ENCODE data around the gene ELFN1. TPM values are rescaled to one million over a fixed set of nuclear protein-coding genes. Genes with fewer than 3 reads are reported as not detected.

The ELFN1 gene
- total RNA-seq, 3 donors from 2014 or later: 0.59 to 1.3 (median 0.96) TPM

- no peaks in the 10 kb centered on the region for H3K36me3 ChIP-seq
- DNase-seq (ENCODE audit: low spot score in 2 of 2): no peak
- H3K27ac ChIP-seq: no peak overlapping the region
- no peak overlapping the region for H3K4me3 ChIP-seq
- H3K27me3 ChIP-seq: peaks cover 5 to 52% of the 10 kb centered on the region in 2 donors
- no peak for TF ChIP-seq POLR2A (IDR thresholded peaks at IDR 0.05)
- TF ChIP-seq CTCF (IDR thresholded peaks at IDR 0.05): no peak
- no peak for TF ChIP-seq POLR2AphosphoS5 (IDR thresholded peaks at IDR 0.05)
- intact Hi-C loops (cut with DNase I; ENCODE audit: low total_unique reads): no loop called here
- no peaks in the 10 kb centered on the region for H3K4me1 ChIP-seq
- no peaks in the 10 kb centered on the region for H3K9me3 ChIP-seq
Observed at GRCh38 chr7:1746491-1746975, 76.5 kb downstream of the ELFN1 start.

- DNase-seq (ENCODE audit: low spot score in 2 of 2): no peak
- H3K4me1 ChIP-seq: no peaks in the 10 kb centered on the region
Observed at GRCh38 chr7:1747004-1747801, 77.1 kb downstream of the ELFN1 start.

GRCh38 chr7:1748076-1748838 lies 78.2 kb downstream of the ELFN1 start:
- no peaks in the 10 kb centered on the region for H3K4me1 ChIP-seq
- intact Hi-C loops (cut with DNase I; ENCODE audit: low total_unique reads): no loop called here
- DNase-seq (ENCODE audit: low spot score in 2 of 2): no peak
- no peaks in the 10 kb centered on the region for H3K9me3 ChIP-seq
- H3K4me3 ChIP-seq: peak overlapping the region in 1 of 3 donors; percentile 28
- no peaks in the 10 kb centered on the region for H3K36me3 ChIP-seq
- H3K27ac ChIP-seq: no peak overlapping the region
- H3K27me3 ChIP-seq: peaks cover 5 to 38% of the 10 kb centered on the region in 2 donors
- TF ChIP-seq POLR2A (IDR thresholded peaks at IDR 0.05) (no peak), POLR2AphosphoS5 (IDR thresholded peaks at IDR 0.05) (no peak), CTCF (IDR thresholded peaks at IDR 0.05) (no peak)

More at GRCh38 chr7:1747004-1747801, 77.1 kb downstream of the ELFN1 start:
- no peaks in the 10 kb centered on the region for H3K9me3 ChIP-seq
- H3K27me3 ChIP-seq: peaks cover 5 to 46% of the 10 kb centered on the region in 2 donors
- H3K27ac ChIP-seq: no peak overlapping the region
- intact Hi-C loops (cut with DNase I; ENCODE audit: low total_unique reads): no loop called here
- TF ChIP-seq POLR2A (IDR thresholded peaks at IDR 0.05) (no peak), CTCF (IDR thresholded peaks at IDR 0.05) (no peak), POLR2AphosphoS5 (IDR thresholded peaks at IDR 0.05) (no peak)
- no peak overlapping the region for H3K4me3 ChIP-seq
- no peaks in the 10 kb centered on the region for H3K36me3 ChIP-seq

GRCh38 chr7:1748839-1749173 lies 78.7 kb downstream of the ELFN1 start:
- Histone ChIP-seq H3K36me3 (no peaks in the 10 kb centered on the region), H3K9me3 (no peaks in the 10 kb centered on the region), H3K27ac (no peak overlapping the region), H3K27me3 (peaks cover 5 to 32% of the 10 kb centered on the region in 2 donors), H3K4me1 (no peaks in the 10 kb centered on the region), H3K4me3 (no peak overlapping the region)
- DNase-seq (ENCODE audit: low spot score in 2 of 2): no peak
- TF ChIP-seq CTCF (IDR thresholded peaks at IDR 0.05): no peak
- no peak for TF ChIP-seq POLR2A (IDR thresholded peaks at IDR 0.05)
- TF ChIP-seq POLR2AphosphoS5 (IDR thresholded peaks at IDR 0.05): no peak
- intact Hi-C loops (cut with DNase I; ENCODE audit: low total_unique reads): no loop called here
